Glomerular visceral epithelial cell (primary cell): ENCODE results near the gene TRPM8.

Experiments
- DNase-seq: peaks from one replicate; pipeline ENCODE4 v3.0.0-alpha.2; 2016; ENCODE audit errors: extremely low spot score

Gene TRPM8

DNA sequence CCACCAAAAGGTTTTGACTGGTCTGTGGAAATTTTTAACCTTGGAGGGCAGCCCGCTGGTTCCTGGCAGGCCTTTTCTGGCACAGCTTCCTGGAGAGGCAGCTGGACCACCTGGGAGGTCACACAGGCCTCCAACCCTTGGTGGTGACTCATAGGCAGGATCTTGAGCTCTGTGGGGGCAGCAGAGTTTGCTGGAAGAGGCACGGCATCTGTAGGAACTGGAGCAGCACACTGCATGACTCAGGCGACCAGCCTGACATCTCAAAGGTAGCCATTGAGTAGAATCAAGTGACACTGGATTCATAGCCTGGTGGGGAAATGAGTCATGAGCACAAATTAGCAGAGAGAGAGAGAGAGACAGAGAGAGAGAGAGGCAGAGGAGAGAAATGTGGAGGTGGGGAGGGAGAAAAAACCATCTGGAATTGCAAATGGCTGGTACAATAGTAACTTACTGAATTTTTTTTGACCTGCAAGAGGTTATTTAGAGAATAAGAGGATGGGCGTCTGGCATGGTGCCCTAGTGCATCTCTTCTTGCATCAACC lies 57.4 kb downstream of the TRPM8 start:
- DNase-seq, result peak; percentile 100

DNA sequence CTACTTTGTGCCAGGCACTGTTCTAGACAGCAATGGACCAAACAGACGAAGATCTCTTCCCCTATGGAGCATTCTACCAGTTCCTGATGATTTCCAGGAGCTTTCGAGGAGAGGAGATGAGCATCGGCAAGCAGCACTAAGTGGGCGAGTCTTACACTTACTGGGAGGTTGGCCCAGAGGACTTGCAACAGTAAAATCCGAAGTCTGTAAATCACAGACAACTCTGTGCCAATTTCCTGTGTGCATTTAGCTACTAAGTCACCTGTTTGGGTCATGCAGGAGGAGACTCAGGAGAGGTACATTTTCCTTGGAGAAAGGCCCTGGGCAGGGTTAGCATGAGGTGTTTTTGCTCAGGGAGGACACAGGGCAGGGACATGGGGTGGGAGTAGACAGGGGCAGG lies 58.9 kb downstream of the TRPM8 start:
- DNase-seq, result no peak

DNA sequence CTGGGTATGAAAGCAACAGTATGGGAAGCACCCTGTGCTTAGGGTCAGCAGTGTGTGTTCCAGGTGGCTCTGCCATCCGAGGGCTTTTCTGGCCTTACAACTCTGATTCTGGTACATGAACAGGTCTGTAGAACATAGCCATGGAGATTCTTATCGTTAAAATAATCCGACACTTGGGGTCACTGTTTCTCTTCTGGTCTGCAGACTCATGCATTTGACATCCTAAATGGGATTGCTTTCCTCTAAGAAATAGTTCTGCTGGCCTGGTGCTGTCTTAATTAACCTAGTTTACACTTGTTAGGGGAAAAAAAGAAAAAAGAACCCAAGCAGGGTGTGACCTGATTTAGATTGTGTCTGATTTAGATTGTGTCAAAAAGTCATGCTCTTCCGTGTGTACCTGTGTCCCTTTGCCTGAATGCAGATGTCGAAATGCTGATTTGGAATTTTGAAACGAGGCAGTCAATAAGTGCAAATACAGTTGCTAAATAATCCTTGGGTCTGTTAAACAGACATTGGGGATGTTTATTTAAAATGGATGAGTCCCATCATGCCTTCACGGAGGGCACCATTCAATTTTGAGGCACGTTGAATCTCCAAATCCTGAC lies 59.6 kb downstream of the TRPM8 start:
- peak; percentile 85 for DNase-seq

DNA sequence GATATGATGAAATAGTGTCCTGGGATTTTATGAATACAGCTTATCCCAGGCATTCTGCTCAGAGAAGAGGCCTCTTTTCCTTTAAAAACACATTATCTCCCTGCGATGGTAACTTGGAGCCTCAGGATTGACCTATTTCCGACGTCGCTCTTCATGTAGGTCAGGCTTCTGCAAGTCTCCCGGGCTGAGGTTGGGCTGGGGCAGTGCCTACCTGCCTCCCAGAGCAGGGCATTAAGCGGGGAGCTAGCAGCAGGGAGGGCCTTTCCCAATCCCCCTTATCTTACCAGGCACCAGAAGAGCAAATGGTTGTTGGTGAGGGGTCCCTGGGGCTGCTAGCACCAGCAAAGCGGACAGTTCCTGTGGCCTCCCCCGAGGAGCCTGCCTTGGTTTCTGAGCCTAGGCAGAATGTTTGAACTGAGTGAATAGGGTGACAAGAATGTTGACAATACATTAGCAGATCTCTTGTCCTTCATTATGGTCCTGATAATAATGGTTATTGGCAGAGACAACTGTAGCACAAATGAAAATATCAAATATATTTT lies 60.2 kb downstream of the TRPM8 start:
- no peak for DNase-seq

DNA sequence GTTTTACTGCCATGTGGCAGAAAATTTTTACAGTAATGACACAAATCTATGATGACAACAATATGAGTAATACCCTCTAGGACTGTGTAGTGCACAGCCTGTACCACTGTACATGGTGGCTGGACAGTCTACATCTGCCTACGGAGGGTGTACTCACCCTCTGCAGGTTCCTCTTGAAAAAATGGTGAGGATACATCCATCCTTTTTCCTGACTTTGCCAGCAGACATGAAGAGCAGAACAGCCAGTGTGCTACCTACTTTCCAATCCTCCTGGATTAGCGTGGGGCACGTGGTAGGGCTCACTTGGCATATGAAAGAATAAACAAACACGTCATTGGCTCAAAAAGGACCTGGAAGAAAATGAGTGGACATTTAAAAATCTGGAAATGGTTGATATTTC lies 62.6 kb downstream of the TRPM8 start:
- DNase-seq, result no peak

DNA sequence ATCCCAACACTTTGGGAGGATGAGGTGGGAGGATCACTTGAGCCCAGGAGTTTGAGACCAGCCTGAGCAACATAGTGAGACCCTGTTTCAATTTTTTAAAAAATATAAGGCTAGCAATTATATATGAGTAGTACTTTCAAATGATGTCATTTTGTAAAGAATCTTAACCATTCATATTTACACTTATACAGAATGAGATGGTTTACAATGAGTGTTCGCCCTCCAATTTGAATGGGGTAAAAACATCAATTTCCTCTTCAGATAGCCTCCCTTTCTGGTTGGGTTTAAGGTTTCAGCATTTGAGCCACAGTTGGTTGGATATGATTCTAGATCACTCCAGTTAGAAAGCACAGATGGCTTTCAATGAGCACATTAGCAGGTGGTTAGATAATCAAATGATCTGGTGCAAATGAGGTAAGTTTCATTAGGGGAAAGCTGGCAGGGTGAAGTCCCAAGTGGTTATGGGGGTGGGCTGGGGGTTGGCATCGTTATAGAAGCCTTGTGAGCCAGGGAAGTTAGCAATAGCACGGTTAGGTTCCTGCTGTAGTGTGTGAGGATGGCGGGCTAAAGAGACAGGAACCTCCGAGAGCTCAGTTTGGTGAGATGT lies 63.9 kb downstream of the TRPM8 start:
- DNase-seq, result peak; percentile 39

DNA sequence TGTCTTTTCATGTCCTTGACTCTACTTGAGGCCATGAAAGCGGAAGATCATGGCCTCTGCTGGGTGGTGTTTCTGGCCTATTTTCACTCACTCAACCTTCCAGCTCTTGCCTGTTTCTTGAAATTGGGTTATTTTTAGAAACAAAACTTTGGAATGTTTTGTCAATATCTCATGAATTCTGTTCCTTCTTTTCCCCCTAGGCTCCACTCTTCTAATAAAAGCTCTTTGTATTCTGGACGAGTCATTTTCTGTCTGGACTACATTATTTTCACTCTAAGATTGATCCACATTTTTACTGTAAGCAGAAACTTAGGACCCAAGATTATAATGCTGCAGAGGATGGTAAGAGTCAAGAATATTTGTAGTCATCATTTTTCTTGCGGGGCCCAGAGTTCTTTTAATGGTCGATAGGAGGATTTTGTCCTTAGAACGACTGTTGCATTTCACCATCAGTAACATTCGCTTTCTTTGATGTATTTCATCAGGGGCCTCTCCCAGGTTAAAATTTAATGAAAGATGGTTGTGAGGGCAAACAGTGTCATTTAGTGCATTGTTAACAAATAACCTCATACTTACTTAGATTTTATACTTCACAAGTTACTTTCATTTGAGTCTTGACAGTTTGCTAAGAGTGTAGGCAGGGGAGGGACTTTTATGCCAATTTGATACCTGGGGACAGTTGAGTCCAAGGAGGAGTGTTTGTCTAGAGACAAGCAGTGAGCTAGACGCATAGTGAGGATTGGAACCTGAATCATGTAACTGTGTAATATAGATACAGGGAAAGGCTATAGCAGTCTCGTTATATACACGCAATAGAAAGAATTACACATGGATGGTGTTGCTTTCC lies 64.6 kb downstream of the TRPM8 start:
- peak; percentile 78 for DNase-seq

DNA sequence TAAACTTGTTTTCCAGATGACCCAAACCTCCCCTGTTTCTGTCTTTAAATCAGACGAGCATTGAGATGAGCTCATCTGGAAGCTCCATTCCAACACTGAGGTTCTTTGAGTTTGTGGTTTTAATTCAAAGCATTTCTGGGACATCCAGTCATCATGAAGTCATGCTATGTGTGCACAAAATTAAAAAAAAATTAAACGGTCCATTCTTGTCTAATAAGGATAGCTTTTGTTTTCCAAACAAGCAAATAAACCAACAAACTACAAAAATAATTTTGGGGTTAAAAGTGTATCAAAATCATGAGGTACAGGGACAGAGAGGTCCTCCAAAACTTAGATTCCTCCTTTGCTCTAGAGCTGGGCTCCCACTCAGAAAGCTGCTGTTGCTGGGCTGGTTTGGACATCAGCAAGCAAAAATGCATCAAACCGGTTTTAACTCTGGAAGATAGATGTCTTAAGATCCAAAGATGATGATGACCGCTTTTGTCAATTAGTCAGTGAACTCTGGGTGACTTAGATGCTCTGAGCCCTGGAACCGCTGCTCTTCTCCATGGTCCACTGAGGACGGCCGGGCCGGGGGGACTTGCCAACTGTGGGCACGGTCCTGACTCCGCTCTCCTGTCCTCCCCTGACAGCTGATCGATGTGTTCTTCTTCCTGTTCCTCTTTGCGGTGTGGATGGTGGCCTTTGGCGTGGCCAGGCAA lies 65.4 kb downstream of the TRPM8 start:
- peak; percentile 96 for DNase-seq

DNA sequence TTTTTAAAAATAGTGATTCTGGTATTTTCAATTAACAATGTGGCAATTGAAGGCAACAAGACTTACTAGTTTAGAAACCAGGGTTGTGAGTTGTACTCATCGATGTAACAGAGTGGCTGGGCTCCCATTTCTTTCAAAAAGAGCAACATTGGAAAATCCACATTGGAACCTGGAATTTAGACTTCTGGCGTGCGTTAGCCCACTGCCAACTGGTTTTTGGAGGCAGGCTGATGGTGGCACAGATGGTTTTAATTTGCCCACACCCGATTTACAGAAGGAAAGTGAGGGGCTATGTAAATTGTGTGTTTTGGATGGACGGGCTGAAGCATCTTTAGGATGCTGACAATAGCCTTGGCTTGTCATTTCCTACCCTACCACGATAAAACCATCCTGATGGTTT lies 66.3 kb downstream of the TRPM8 start:
- DNase-seq, result no peak

DNA sequence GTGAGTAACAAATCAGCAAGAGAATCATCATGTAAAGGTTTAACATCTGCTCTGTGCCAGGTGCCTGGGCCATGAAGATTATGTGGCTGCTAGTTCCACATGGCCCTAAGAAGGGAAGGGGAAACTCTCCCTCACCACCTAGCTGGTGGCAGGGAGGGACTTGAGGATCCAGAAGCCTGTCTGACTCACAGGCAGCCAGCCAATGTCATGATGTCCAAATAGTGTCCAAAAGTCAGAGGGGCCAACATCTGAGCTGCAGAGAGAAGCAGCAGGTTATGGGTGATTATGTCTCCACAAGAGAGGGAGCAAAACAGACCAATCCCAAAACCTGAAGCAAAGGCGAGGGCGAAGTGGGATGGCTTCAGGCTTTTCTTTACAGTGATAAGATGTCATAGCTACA lies 71.4 kb downstream of the TRPM8 start:
- no peak for DNase-seq

DNA sequence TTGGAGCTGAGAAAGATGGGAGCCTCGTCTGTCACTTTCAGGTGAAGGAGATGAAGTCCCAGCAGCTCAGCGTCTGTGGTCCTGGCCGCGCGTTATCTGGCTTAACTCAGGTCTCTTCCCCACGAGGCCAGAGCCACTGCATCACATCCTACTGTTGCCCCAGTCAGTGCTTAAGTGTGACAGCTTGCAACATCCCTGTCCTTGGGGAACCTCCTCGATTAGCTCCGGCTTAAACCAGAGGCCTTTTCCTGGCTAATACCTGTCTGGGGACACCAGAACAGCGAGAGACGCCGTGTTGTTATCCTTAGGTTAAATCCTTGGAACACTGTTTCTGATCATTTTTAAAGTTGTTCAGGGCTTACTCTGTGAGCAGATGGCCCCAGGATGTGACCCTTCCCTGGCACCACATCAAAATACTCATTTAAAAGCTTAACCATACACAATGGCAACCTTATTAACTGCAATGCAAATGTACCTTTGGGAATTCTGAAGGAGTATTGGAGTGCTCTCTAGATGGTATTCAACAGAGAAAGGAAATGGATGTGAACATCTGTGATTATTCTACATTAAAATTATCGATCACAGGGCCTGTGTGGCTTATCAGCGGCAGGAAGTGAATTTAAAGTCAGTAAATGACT lies 72.2 kb downstream of the TRPM8 start:
- no peak for DNase-seq

DNA sequence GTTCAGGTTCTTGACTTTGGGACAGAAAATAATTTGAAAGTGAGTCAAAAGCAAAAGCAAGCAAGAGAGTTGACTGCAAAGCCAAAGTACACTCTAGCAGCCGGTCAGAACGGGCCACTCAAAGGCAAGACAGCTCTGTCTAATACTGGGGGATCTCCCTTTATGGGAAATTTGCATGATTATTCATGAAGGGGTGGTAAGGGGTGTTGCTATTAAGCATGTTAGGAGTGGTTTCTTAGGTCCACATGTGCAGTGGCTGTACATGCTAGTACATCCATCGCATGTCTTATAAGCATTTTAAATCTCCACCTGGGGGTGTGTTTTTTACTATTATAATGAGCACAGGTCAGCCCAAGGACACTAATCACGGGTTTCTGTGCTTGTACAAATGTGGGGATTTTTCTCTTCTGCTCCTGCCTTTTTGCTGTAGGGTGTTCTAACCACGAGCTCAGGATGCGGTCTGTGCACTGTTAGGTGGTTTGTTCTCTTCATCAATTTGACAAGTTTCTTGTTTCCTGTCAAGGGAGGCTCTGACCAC lies 73.2 kb downstream of the TRPM8 start:
- no peak for DNase-seq

DNA sequence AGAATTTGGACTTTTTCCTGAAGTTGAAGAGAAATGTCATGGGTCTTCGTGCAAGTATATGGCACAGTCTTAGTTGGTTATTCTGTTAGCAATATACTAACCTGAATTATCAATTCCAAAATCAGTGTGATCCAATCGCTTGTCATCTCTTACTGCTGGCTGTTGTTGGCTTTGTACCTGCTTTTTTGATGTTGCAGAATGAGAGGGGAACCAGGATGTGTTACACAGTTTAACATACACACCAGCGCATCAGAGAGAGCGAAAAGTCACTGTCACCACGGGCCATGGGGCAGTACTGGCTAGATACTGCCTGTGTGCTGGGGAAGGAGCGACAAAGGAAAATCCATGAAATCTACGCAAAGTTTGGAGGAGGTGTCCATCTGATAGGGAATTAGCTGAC lies 74.0 kb downstream of the TRPM8 start:
- no peak for DNase-seq

DNA sequence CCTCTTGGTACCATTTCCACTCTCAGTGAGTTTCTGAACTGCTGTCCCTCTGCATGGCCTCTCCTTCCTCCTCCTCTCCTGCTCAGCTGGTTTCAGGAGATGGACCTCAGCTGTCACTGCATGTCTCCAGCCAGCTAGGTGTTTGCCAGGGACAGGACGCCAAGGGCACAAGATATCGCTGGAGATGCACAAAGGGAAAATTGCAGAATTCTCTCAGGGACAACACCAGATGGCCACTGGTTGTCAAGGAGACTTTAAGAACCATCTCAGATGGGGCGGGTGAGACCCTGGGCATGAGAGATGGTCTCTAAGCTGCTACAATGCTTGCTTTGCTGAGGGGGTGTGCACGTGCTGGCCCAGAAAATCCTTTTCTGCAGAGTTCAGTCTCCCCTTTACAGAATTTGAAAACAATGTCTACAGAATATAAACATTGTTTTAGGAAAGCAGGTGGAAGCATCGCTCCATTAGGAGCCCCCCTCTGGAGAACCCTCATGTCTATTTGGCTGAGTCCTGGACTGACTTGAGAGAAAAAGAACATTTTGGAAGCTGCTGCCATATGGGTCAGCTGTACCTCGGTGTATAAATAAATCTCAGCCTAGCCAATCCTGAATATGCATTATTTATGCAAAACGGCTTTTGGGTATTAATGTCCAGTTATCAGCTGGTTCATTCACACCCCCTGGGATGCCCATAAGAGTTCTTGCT lies 75.5 kb downstream of the TRPM8 start:
- no peak for DNase-seq

DNA sequence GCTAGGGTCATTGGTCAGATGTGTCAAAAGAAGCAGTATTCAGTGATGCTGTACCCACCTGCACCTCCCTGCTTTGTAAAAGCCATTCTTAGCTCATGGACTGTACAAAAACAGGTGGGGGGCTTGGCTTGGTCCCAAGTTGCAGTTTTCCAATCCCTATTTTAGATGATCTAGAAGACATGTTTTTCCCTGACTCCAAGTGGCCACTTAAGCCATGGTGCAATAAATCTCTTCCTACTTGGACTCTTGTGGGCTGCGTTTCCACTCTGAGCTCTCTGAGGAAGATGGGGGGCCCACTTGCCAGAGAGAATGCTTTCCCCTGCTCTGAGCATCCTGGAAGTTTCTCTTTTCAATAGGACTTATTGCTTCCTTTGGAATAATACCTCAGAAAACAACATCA lies 76.3 kb downstream of the TRPM8 start:
- no peak for DNase-seq

DNA sequence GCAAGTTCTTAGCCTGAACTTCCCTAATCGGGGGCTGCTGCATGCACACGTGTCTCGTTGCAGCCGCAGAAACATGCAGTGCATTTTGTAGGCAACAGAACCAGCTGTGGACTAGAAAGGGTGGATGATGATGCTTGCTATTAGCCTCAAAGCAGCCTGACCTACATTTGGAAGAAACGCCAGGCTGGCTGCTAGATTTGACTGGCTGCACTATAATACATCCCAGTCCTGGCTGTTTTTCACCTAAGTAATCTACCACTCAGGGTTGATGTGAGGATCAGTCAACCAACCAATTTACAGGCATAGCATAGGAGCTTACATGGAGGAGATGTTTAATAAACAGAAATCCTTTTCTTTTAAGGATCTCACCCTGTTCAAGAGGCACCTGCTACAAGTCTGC lies 77.0 kb downstream of the TRPM8 start:
- no peak for DNase-seq

DNA sequence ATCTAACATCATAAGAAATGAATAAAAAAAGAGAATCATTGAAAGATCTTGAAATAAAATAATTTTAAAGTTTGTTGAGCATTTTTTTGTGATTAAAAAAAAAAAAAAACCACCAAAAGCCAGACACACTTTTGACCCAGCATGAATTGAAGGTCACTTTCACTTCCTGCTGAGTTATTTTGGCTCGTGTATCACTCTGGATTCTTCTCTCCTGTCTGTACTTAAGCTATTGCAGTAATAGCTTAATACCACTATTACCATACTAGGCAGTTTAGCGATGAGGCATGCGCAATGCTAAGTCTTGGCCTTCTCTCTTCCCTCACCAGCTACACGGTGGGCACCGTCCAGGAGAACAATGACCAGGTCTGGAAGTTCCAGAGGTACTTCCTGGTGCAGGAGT lies 78.8 kb downstream of the TRPM8 start:
- no peak for DNase-seq

DNA sequence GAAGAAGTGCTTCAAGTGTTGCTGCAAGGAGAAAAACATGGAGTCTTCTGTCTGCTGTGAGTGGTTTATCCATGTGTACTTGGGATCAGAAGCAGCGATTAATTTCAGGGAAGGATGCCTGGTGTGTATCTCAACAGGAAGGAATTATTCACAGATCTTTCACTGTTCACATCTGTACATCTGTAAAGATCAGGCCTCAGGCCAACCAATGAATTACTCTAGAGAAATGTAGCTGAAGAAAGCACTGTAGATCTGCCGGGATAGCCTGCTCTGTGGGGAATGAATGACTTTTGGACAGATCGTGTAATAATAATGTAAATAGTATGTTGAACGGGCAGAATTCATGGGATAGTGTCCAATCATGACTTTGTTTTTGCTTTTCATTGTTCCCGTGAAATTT lies 79.3 kb downstream of the TRPM8 start:
- DNase-seq, result no peak

DNA sequence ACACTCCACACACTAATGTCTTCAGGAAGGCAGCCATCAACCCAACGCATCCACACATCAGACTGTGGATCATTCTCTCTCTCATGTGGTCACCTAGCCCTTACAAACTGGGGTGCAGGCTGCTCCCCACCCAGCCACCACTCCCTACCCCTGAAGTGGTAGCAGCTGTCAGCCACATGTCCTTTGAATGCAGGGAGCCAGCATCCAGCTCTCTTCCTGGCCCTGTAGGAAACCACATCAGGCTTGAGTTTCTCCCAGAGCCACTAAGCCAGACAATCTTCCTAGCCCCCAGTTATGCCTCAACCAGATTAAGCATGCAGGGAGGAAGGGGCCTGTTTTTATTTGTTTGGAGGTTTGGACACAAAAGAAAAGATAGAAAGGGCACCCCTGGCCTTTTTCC lies 80.5 kb downstream of the TRPM8 start:
- no peak for DNase-seq

DNA sequence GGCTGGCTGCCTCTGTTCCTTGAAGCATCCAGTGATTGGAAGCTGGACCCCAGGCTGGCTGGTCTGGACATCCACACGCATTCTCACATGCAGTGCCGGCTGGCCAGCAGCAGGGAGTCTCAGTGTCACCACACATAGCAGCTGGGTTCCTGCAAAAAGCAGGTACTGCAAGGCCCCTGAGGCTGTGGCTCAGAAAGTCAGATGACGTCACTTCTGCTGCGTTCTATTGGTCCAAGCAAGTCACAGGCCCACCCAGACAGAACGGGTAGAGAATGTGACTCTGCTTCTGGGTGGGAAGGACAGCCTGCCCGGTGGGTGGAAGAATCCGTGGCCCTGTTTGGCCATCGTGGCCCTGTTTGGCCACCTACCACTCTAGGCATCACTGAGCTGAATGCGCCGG lies 82.0 kb downstream of the TRPM8 start:
- DNase-seq, result no peak
